GM12878 (cell line): ENCODE data around the gene PPIF.

Source experiments
- BRCA1 ChIP-seq: IDR thresholded peaks from 2 replicates; pipeline ENCODE4 v1.6.1; 2011; ENCODE audit warnings: low read depth, low read length, improper control_type of control experiment
- CBFB ChIP-seq: IDR thresholded peaks from 2 replicates; pipeline ENCODE4 v1.6.1; 2016; ENCODE audit warnings: antibody characterized with exemption, low read depth
- EZH2 ChIP-seq: IDR thresholded peaks from 2 replicates; pipeline ENCODE4 v1.6.1; 2012; ENCODE audit warnings: low read depth, mild to moderate bottlenecking, control low read depth, inconsistent platforms, low read length, borderline replicate concordance; ENCODE audit not compliant: control insufficient read depth
- HDAC2 ChIP-seq: fragments of 200-600 bp; sonication (generic); IDR thresholded peaks from 2 replicates; pipeline ENCODE4 v1.6.1; 2017
- JUNB ChIP-seq: IDR thresholded peaks from 2 replicates; pipeline ENCODE4 v1.6.1; 2016; ENCODE audit warnings: antibody characterized with exemption, mild to moderate bottlenecking
- KDM1A ChIP-seq: fragments of 200-600 bp; sonication (generic); IDR thresholded peaks from 2 replicates; pipeline ENCODE4 v1.6.1; 2016; ENCODE audit warnings: borderline replicate concordance
- NR2C2 ChIP-seq: IDR thresholded peaks from 2 replicates; pipeline ENCODE4 v1.6.1; 2011; ENCODE audit warnings: borderline replicate concordance, low read depth; ENCODE audit not compliant: control insufficient read depth, insufficient read length
- POLR2A ChIP-seq: IDR thresholded peaks from 2 replicates; pipeline ENCODE4 v1.6.1; 2011; ENCODE audit warnings: low read depth, mild to moderate bottlenecking, low read length
- POLR2AphosphoS5 ChIP-seq: IDR thresholded peaks from 2 replicates; pipeline ENCODE4 v1.6.1; 2011; ENCODE audit warnings: mild to moderate bottlenecking, low read length, inconsistent platforms
- TBL1XR1 ChIP-seq: IDR thresholded peaks from 2 replicates; pipeline ENCODE4 v1.6.1; 2012; ENCODE audit warnings: low read depth, low read length, improper control_type of control experiment
- WRNIP1 ChIP-seq: IDR thresholded peaks from 2 replicates; pipeline ENCODE4 v1.6.1; 2011; ENCODE audit warnings: low read depth, low read length, improper control_type of control experiment, borderline replicate concordance
- TF ChIP-seq, protein P1 (sequence below), 3 experiments: IDR thresholded peaks in 2 of 3; conservative IDR thresholded peaks in 1 of 3; 2 replicates each; pipeline ENCODE4 v1.5.1; 2011; ENCODE audit warnings: low read depth in 3 of 3, low read length in 3 of 3, mild to moderate bottlenecking in 3 of 3, control low read depth in 2 of 3, moderate library complexity in 2 of 3, inconsistent platforms in 1 of 3, mixed read lengths in 1 of 3; ENCODE audit not compliant: control insufficient read depth in 2 of 3, insufficient read depth in 1 of 3; ENCODE audit errors: extremely low read depth in 1 of 3
- TF ChIP-seq, protein P2 (sequence below): fragments of 450-650 bp; IDR thresholded peaks from 2 replicates; pipeline ENCODE4 v1.6.1; 2017; ENCODE audit warnings: mild to moderate bottlenecking, low read depth, inconsistent platforms; ENCODE audit not compliant: poor library complexity, severe bottlenecking

DNA sequence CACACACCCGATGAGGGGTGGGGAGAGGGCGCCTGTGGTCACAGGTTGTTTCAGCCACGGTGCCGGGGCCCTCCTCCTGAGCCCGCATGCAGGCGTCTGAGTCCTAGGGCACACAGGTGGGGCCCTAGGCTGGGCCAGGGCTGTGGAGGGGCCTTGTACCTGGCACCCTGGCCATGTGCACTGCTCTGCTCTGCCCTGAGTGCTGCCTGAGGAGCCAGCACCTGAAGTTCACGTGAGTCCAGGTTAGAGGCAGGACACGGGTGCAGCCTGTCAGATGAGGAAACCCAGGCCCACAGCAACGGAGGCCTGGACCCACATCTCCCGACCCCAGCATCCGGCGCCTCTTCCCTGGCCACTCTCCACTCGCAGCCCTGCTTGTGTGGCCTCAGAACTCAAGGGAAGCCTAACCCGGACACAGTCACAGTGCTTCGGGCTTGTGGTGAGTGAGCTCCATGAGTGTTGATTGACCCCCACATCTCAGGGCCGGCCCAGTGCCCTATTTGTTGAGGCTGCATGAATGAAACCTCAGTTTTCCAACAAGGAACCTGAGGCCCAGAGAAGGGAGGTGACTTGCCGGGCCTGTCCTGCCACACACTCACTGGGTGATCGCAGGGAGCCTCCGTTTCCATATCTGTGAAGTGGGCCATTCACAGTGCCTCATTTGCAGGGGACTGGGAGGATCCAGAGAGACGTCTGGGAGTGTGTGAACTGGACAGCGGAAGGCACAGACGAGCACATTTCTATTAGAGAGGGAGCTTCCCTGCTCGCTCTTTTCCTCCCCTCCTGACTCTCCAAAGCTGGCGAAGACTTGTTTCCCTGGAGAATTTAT is 39.6 kb downstream of the PPIF start:
- TF ChIP-seq TBL1XR1: no peak
- no peak for TF ChIP-seq KDM1A
- TF ChIP-seq, protein P1, sequence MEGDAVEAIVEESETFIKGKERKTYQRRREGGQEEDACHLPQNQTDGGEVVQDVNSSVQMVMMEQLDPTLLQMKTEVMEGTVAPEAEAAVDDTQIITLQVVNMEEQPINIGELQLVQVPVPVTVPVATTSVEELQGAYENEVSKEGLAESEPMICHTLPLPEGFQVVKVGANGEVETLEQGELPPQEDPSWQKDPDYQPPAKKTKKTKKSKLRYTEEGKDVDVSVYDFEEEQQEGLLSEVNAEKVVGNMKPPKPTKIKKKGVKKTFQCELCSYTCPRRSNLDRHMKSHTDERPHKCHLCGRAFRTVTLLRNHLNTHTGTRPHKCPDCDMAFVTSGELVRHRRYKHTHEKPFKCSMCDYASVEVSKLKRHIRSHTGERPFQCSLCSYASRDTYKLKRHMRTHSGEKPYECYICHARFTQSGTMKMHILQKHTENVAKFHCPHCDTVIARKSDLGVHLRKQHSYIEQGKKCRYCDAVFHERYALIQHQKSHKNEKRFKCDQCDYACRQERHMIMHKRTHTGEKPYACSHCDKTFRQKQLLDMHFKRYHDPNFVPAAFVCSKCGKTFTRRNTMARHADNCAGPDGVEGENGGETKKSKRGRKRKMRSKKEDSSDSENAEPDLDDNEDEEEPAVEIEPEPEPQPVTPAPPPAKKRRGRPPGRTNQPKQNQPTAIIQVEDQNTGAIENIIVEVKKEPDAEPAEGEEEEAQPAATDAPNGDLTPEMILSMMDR (IDR thresholded peaks at IDR 0.05 in 2 of 3, conservative IDR thresholded peaks at IDR 0.05 in 1 of 3; ENCODE audit: control insufficient read depth in 2 of 3, extremely low read depth in 1 of 3, insufficient read depth in 1 of 3, low read depth in 3 of 3, low read length in 3 of 3): no peak
- no peak for TF ChIP-seq EZH2
- TF ChIP-seq POLR2A: no peak
- no peak for TF ChIP-seq JUNB
- TF ChIP-seq HDAC2: no peak
- TF ChIP-seq NR2C2: no peak
- TF ChIP-seq BRCA1: no peak
- no peak for TF ChIP-seq CBFB
- no peak for TF ChIP-seq WRNIP1
- TF ChIP-seq, protein P2, sequence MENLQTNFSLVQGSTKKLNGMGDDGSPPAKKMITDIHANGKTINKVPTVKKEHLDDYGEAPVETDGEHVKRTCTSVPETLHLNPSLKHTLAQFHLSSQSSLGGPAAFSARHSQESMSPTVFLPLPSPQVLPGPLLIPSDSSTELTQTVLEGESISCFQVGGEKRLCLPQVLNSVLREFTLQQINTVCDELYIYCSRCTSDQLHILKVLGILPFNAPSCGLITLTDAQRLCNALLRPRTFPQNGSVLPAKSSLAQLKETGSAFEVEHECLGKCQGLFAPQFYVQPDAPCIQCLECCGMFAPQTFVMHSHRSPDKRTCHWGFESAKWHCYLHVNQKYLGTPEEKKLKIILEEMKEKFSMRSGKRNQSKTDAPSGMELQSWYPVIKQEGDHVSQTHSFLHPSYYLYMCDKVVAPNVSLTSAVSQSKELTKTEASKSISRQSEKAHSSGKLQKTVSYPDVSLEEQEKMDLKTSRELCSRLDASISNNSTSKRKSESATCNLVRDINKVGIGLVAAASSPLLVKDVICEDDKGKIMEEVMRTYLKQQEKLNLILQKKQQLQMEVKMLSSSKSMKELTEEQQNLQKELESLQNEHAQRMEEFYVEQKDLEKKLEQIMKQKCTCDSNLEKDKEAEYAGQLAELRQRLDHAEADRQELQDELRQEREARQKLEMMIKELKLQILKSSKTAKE: no peak
- no peak for TF ChIP-seq POLR2AphosphoS5
